Suppressor macrophage (primary cell): ENCODE data around the gene PTPRM.

Experiments used
- DNase-seq, 4 experiments: peaks; one replicate each; pipeline ENCODE4 v3.0.0-alpha.2; 2020 to 2022

PTPRM gene

GRCh38 chr18:8299054-8299980 lies 732.2 kb downstream of the PTPRM start:
- no peak for DNase-seq

GRCh38 chr18:8300751-8301410 lies 733.8 kb downstream of the PTPRM start:
- no peak for DNase-seq

- no peak for DNase-seq
Measured at GRCh38 chr18:8301427-8302172, 734.5 kb downstream of the PTPRM start.

- DNase-seq: no peak
Measured at GRCh38 chr18:8303151-8303755, 736.1 kb downstream of the PTPRM start.

GRCh38 chr18:8307960-8308359 lies 740.8 kb downstream of the PTPRM start:
- no peak for DNase-seq

DNA sequence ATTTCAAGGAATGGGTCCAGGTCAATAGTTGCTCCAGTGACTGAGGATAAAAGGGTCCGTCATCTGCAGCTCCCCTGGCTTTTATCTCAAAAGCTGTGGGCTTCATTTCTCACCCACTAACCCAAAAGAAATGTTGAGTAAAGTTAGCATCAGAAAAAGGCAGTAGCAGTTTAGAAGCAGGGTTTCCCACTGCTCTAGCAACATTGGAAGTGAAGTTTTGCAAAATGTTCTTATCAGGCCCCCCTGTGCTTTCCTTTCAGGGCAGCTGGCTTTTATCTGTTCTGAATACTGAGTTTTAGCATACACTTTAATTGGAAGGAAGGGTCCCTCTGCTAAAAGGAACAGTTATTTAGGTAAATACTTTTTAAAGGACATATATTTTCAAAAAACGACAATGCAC lies 745.9 kb downstream of the PTPRM start:
- no peak for DNase-seq

GRCh38 chr18:8314124-8314523 lies 747.0 kb downstream of the PTPRM start:
- DNase-seq: no peak

DNA sequence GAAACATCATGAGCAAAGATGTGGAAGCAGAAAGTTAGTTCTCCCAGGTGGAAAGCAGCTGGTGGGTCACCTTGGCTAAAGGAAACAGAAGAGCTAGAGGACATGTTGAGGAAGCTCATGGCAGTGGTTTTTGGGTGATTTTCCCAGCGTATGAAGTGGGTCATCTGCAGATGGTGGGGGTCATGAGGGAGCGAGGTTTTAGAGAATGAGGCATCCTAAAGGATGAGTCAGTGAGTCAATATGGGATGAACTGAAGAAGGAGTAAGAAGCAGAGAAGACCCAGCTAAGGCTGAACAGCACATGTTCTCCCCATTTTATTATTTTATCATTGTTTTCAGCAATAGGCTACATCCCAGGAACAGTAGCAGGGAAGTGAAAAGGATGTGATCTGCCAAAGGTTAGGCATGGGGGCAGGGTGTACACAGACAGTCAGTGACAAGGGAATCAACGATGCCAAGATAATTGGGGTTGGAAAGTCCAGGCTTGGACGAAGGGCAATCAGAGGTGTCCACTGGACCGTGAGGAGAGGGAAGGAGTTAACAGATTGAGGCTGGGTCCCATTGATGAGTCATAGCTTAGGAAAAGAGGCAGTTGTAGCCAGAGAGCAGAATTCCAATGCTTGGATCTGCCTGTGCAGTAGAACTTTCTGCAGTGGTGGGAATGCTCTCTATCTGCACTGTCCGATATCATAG lies 752.8 kb downstream of the PTPRM start:
- no peak for DNase-seq

- no peak for DNase-seq
Measured at GRCh38 chr18:8322486-8322885, 755.4 kb downstream of the PTPRM start.

GRCh38 chr18:8324343-8325065 lies 757.4 kb downstream of the PTPRM start:
- DNase-seq: no peak

DNA sequence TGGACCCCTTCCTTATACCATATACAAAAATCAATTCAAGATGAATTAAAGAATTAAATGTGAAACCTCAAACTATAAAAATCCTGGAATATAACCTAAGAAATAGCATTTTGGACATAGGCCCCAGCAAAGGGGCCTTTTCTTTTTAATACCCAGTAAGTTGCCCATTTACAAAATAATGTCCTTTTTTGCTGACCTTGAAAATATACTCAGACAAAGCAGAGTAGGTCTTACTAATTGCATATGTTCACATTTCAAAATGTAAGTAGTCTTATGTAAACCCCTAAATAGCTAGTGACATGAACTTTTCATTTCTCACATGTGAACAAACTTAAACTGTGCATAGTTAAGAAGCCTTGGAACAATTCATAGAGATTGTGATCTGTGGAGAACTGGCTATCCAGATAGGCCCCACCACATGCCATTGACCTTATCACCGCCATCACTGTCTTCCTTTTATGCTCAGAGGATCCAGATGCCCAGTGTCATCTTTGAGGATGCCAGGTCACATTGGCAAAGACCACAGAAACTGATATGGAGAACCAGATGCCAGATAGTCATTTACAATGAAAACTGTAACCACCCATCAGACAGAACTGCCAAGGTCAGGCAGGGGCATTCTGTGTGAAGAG lies 759.8 kb downstream of the PTPRM start:
- DNase-seq: no peak

GRCh38 chr18:8328126-8328525 lies 761.0 kb downstream of the PTPRM start:
- DNase-seq: no peak

DNA sequence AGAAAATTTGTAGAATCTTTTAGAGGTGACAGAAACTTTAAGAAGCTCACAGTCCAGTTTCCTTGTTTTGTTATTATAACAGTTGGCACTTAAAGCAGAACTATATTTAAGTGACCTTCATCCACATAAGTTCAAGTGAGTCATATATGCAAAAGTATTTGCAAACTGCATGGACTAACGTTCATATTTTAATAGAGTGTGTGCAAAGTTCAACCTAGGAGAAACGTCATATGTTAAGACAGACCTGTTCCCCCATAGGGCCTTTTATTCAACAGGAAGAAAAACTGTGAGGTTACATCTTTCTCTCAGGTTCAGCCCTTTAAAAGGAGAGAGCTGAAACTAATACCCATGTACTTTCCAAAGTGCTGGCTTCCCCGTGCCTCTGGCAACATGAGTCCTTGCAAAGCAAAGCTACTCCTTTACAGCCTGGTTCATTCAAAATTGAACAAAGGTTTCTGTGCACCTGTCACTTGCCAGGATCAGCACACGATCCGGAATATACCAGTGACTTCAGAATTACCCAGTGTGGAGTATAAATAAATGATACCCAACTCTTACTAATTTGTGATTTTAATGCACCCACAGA lies 762.2 kb downstream of the PTPRM start:
- peak in 1 of 4 experiments; percentile 7 for DNase-seq

- no peak for DNase-seq
Measured at GRCh38 chr18:8330575-8330974, 763.5 kb downstream of the PTPRM start.

GRCh38 chr18:8332286-8332685 lies 765.2 kb downstream of the PTPRM start:
- no peak for DNase-seq

- no peak for DNase-seq
Measured at GRCh38 chr18:8333961-8334360, 766.8 kb downstream of the PTPRM start.

GRCh38 chr18:8337211-8337610 lies 770.1 kb downstream of the PTPRM start:
- no peak for DNase-seq

DNA sequence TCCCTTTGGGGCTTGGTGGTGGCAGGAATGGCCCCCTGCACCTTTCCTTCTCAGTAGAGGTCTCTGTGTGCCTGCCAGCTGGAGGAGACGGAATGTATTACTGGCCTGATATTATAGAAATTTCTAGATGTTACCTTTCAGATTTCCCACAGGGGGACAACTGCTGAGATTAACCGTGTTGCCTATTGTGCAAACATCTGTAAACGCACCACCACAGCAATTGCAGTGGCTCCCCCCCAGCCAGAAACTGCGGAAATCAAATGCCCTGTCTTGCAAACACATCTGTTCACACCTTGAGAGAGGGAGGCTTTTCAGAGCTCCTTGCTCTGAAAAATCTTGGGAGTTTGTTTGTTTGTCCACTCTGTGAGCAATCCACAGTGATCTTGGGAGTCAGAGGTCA lies 772.1 kb downstream of the PTPRM start:
- no peak for DNase-seq

- no peak for DNase-seq
Measured at GRCh38 chr18:8339952-8340351, 772.8 kb downstream of the PTPRM start.

GRCh38 chr18:8341481-8342230 lies 774.5 kb downstream of the PTPRM start:
- no peak for DNase-seq
